Neural cell (in vitro differentiated cells): ENCODE measurements around the gene KLF17.

Experiments used
- CTCF ChIP-seq: fragments of 450-650 bp; IDR thresholded peaks from 2 replicates; pipeline ENCODE4 v1.5.1; 2014; ENCODE audit warnings: antibody characterized with exemption, mild to moderate bottlenecking, moderate library complexity; ENCODE audit not compliant: poor library complexity, severe bottlenecking
- EZH2 ChIP-seq: fragments of 200-600, 300-800 bp; shearing (Covaris generic), sonication (generic); IDR thresholded peaks from 2 replicates; pipeline ENCODE4 v1.6.1; 2014; ENCODE audit warnings: antibody characterized with exemption, low read length, borderline replicate concordance, mild to moderate bottlenecking; ENCODE audit not compliant: insufficient read depth, poor library complexity, severe bottlenecking
- RAD21 ChIP-seq: fragments of 450-650 bp; conservative IDR thresholded peaks from 2 replicates; pipeline ENCODE4 v1.6.1; 2014; ENCODE audit warnings: antibody characterized with exemption, mild to moderate bottlenecking, moderate library complexity

- no peak for TF ChIP-seq EZH2
- no peak for TF ChIP-seq RAD21
- no peak for TF ChIP-seq CTCF
Observed at GRCh38 chr1:44111861-44112260, 6.8 kb upstream of the KLF17 start.
